Embryonic facial prominence (tissue), 1 donor: ENCODE data around the gene CREB3L1.

Experiments
- DNase-seq: peaks from one replicate; pipeline ENCODE4 v3.0.0-alpha.2; 2016; ENCODE audit errors: extremely low spot score

CREB3L1 gene, protein sequence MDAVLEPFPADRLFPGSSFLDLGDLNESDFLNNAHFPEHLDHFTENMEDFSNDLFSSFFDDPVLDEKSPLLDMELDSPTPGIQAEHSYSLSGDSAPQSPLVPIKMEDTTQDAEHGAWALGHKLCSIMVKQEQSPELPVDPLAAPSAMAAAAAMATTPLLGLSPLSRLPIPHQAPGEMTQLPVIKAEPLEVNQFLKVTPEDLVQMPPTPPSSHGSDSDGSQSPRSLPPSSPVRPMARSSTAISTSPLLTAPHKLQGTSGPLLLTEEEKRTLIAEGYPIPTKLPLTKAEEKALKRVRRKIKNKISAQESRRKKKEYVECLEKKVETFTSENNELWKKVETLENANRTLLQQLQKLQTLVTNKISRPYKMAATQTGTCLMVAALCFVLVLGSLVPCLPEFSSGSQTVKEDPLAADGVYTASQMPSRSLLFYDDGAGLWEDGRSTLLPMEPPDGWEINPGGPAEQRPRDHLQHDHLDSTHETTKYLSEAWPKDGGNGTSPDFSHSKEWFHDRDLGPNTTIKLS

DNA sequence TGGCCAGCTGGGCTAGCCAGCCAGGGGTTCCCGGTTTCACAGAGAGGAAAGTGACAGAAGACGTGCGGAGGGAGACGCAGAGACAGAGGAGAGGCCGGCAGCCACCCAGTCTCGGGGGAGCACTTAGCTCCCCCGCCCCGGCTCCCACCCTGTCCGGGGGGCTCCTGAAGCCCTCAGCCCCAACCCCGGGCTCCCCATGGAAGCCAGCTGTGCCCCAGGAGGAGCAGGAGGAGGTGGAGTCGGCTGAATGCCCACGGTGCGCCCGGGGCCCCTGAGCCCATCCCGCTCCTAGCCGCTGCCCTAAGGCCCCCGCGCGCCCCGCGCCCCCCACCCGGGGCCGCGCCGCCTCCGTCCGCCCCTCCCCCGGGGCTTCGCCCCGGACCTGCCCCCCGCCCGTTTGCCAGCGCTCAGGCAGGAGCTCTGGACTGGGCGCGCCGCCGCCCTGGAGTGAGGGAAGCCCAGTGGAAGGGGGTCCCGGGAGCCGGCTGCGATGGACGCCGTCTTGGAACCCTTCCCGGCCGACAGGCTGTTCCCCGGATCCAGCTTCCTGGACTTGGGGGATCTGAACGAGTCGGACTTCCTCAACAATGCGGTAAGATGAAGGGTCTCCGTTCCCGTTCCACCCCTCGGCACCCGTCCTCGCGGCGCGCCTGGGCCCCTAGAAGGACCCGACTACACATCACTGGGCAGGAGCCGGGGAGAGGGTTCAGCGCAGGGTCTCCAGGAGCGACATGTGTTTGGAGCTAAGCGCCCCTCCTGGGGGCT, at the start of gene CREB3L1:
Gene CREB3L1, plus strand, starts transcription at position 41 of the 765 bp plus-strand sequence. Its CDS starts 450 bp downstream, at position 491.
- no peak for DNase-seq

DNA sequence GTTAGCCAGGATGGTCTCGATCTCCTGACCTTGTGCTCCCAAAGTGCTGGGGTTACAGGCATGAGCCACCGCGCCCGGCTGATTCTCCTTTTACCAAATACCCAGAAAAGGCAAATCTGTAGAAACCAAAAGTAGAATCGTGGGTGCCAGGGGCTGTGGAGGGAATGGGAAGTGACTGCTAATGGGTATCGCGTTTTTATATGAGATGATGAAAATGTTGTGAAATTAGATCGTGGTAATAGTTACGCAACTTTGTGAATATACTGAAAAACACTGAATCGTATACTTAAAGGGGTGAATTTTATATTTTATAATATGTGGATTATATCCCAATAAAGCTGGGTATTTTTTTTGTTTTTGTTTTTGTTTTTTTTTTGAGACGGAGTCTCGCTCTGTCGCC, 48.2 kb upstream of the CREB3L1 start:
- no peak for DNase-seq

DNA sequence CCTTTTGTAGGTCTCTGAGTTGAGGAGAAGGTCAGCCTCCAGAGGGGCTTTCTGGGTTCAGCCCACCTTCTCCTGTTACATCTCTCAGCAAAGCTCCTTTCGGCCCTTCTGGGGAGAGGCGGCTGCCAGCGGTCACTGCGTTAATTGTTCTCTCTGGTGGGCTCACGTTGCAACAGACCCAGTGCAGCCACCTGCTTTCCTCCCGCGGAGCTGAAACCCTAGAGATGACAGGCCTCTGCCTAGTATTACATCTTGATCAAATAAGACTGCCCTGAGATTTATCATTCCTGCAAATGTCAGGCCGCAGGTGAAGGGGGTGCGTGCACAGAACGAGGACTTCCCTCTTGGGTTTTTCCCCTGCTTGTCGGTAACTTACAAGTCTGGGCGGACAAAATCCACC, 43.2 kb upstream of the CREB3L1 start:
- DNase-seq = no peak

DNA sequence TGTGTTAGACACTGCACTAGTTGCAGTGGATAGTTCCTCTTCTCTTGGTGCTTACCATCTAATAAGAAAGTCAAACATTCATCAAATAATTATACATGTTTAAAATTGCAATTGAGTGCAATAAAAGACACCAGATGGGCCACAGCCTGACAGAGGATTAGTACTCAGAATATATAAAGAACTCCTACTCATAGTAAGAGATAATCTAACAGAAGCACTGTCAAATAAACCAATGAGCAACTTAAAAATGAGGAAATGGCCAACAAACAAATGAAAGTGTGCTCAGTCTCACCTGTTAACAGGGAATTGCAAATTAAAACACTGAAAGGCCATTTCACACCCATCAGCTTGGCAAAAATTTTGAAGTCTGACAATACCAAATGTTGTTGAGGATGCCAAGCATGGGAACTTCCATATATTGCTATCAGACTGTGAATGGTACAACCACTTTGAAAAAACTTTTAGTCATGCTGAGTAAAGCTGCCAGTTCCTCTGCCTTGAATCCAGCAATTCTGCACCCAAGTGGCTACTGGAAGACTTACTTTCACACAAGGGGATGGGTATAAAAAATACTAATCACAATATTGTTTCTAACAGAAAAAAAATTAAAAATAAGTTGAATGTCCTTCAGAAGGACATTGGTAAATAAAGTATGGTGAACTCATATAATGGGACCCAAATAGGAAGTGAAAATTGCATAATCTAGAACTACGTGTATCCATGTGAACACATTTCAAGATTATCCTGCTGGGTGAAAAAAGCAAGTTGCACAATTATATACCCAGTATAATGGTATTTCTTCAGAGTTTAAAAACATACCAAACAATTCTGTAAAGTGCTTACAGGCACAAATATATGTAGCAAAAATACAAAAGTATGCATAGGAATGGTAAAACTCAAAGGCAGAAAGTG, 41.4 kb upstream of the CREB3L1 start:
- DNase-seq = no peak

DNA sequence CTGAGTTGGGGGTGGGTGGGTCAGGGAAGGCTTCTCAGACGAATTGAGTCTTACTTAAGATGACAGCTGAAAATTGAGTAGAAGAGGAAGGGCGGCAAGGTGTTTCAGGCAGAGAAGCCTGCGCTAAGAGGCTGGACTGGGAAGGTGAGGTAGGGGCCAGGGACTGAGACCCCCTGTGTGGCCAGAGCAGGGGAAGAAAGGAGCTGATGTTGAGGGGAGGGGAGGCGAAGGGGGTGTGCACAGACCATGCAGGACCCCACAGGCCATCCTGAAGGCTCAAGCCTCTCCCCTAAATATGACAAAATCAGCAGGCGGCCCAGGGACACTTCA, 40.6 kb upstream of the CREB3L1 start:
- DNase-seq = no peak

DNA sequence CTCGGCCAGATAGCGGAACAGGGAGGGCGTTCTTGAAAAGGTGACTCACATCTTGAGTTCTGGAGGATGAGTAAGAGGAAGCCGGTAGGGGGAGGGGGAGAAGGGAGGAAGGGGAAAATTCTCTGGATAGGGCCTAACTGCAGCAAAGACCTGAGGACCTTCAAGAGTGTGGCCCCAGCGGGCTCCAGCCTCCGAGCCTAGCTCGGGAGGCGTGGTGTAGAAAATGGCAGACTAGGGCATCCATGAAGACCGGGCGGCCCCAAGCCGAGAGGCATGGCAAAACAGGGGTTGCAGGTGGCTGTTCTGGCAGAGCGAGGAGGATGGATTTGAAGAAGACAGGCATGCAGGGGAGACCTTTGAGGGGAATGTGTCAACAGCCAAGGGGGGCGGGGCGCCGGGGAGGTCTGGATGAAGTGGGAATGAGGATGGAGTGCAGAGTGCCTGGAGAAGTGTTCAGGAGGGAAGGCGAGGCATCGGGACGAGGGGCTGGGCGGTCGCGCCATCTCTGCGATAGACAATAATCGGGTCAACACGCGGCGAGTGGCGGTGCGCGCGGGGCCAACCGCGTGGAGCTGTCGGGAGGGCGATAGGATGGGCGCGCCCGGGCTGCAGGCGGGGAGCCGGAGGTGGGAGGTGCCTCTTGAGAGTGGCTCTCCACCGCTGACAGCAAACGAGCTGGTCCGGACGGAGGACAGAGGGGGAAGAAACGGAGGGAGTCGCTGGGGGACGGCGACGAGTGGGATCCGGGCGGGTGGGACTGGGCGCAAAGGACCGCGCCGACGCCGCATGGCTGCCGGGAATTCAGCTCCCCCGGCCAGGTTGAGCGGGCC, 40.0 kb upstream of the CREB3L1 start:
- DNase-seq = no peak

DNA sequence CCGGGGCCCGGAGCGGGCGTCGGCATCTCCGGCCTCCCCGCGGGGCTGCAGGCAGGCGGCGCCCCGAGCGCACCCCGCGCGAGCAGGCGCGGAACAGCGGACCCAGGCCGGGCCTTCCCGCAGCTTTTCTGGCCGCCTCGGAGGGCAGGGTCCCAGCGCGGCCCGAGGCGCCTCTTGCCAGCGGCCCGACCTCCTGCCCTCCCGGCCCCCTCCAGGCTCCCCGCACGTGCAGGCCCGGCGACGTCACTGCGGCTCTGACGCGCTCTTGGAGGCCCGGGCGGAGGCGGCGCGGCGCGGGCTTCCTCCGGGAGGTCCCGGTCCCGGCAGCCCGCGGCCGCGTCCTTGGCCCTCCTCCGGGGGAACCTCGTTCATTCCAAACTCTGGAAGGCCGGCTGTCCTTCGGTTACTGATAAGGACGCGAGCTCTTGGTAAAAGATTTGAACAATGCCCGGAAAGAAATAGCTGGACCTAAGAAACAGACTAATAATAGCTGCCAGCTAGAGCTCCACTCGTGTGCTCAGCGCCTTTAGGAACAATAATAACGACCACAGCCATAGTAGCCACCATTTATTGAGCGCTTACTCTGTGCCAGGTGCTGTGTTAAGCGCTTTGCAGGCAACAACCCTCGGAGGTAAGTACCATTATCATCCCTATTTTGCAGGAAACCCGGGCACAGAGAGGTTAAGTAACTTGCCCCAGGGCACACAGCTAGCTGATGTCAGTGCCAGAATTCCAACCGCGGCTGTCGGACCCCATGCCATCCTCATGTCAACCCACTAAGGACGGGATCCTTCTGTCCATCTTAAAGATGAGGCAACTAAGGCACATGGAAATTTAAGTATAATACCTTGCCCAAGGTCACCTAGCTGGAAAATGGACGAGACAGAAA, 39.1 kb upstream of the CREB3L1 start:
- DNase-seq = no peak

DNA sequence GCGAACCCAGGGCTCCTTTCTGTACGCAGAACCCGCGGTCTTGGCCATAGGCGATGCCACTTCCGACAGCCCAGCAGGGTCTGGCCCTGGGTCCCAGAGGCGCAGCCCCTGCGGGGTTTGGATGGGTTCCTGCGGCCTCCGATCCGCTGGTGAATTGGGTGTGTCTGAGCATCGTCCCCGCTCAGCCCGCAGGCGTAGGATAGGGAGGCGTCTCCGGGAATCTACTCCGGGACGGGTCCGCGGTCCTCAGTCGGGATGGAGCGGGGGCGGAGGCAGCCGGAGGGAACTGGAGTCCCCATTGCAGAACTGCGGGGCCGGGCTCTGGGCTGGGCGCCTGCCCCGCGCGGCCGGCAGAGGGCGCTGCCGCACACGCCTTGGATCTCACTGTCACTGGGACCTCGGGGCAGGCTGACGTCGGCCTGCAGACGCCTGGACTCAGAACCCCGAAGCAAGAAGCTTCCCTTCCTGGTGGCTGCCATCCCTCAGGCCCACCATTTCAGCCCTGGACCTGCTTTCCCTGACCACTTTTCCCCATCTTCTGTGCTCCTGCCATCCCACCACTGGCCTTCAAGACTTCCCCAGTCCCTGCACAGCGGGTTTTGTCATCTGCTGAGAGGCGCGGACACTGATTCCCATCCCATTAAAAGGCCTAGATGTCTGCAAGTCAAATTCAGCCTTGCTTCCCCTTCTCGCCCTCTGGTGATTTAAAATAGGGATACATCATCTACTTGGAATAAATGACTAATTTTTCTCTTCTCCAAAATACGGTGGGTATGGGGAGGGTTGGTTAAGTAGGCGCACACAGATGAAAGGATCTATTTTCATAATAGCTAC, 38.3 kb upstream of the CREB3L1 start:
- DNase-seq = peak; percentile 65

DNA sequence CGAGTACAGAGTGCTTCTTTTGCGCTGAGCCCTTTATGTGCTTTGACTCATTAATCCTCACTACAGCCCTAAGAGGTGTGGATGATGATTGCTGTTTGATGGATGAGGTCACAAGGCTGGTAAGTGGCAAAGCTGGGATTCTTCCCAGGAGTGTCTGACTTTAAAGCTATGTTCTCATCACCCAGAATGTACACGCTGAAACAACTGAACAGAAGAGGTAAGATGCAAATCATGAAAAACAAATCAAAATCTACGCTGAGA, 37.7 kb upstream of the CREB3L1 start:
- no peak for DNase-seq

DNA sequence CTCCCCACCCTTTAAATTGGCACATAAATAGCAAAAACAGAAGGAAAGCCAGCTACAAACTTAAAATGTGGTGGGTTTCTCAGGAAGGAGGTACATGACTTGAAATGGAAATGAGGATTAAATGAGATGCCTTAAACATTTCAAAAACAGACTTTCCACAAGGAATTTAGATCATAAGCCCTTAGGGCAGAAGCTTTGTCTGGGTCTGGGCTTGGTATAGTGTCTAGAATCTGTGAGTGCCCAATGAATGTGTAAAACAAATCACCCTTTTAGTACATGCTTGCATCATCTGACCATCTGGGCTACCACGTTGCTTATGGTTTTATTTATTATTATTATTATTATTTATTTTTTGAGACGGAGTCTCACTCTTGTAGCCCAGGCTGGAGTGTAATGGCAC, 37.1 kb upstream of the CREB3L1 start:
- DNase-seq = no peak

DNA sequence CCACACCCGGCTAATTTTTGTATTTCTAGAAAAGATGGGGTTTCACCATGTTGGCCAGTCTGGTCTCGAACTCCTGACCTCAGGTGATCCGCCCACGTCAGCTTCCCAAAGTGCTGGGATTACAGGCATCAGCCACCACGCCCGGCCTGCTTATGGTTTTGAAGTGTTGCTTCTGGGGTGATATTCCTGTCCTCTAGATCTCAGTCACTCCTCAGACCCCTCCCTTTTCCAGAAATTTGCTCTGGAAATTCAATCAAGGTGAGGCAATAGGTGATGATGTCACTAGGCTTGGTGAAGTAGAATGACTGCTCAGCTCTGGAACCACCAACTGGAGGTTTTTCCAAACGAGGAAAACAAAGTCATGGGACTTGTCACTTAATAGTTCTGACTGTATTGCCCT, 36.6 kb upstream of the CREB3L1 start:
- no peak for DNase-seq

DNA sequence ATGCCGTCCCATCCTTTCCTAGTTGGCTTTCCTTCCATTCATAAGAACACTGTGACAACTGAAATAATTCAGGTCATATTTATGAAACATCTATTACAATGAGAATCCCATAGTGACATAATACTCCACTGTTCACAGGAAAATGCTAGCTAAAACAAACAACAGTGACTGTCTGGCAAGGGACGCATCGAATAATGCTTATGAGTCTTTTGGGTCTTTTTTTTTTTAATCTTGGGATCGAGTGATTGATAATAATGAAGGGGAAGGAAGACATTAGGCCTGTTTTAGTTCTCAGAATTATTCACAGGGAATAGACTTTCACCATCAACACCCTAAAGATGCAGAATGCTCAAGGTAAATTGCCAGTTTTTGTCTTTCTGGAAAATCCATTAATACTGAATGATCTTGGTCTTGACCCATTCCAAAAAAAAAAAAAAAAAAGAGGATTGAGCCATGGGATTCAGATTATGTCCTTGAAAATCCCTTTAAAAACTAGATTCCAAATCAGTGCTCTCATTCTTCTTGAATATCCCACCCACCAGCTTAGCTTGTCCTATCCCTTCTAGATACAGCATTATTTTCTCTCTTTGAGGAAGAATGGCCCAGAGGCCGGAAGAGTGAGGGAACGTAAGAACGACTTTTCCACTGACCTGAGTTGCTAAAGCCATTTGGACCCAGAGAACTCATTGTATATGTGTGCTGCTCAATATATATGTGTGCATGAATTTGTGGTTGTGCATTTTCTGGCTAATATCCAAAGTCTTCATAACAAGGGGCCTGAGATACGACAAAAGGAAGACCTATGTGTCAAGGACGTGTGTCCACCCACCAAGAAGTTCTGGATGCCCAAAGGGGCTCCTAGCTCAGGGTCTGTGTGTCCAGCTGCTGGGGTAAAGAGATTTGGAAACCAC, 35.2 kb upstream of the CREB3L1 start:
- DNase-seq = no peak

DNA sequence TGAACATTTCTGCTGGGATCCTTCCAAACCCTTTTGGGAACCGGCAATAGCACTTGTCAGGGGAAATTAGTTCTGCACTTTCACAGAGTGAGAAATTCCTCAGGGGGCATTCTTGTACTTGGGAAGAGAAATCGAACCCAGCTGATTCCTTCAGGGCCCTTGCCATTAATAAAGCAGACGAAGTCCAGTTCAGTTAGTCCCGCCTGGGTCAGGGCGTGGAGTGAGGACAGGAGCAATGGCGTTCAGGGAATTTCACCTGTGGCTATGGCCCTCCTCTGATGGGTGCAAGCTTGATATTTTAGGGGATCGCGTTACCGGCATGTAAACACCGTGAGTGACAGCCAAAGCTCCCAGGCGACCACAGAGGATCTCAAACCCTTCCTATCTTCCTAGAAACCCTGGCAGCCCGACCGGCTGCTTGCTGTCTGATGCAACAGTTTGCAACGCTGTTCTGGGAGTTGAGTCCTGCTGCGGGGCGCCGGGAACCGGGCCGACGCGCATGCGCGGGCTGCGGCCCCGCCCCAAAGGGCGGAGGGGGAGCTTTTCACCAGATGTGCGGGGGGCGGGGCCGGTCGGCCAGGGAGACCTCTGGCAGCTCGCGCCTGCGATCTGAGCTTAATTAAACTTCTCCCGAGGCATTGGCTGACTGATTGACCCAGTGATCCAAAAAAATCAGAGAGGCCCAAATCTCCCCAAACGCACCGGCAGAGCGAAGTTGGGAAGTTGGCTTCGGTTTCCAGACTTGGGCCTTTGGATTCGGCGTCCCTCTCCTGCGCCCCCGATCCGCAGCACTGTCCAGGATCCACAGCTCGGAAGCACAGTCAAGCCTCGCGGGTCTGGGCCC, 34.3 kb upstream of the CREB3L1 start:
- peak; percentile 85 for DNase-seq

DNA sequence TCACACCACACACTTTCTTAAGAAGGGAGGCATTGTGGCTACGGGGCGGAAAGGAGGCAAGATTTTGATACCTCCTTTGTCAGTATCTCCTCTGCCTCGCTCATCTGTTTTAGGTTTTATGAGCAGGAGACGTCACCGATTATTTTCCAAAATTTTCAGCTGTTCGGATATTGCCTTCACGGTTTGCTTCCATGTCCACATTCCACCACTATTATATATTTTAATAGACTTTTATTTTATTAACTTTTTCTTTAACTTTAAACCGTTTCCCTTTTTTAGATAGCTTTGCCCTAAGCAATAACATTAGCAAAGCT, 33.7 kb upstream of the CREB3L1 start:
- peak; percentile 62 for DNase-seq

DNA sequence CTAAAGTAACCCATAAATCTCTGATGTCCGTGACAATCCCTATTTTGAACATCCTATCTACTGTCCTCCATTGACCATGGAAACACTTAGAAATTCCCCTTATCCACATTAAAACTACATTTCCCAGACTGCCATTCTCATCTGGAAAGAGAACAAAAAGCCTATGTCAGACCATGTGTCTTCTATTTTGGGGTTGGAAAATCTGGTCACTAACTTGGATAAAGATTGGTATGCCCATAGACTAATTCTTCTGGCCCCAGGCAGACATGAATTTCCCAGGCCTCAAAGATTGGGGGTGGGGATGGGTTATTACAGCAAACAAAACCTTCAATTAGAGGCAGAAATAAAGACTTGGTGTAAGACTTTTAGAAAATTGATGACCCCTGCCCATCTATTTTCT, 30.9 kb upstream of the CREB3L1 start:
- DNase-seq = no peak

DNA sequence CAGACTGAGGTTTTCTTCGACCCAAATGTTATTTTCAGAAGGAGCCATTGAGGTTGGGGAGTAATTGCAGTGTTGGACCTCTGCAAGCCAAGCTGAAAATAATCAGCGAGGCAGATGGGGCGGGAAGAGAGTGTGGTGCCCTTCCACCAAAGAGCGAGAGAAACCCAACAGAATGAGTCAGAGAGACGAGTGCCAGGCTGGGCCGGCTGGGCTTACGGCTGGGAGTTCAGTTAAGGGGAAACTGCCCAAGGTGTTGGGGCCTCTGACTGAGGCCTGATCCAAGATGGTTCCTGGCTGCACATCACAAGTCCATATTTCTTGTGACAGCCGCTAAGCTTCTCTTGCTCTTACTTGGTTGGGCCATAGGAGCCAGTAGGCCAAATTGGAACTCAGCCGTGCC, 30.4 kb upstream of the CREB3L1 start:
- DNase-seq = no peak

DNA sequence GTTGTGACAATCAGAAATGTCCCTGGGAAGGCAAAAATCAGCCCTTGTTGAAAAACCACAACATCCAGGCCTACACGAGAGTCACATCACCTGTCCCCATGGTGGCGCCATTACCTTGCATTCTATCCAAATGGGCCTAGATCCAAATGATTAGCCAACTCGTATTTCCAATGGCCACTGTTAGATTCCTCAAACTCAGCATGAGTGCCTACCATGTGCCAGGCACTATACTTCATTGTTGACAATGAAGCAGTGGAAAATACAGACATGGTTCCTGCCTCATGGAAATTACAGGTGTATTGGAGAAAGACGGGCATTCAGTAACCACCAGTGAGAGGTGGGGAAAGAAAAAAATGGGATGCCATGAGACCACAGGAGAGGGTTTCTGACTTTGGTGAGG, 29.8 kb upstream of the CREB3L1 start:
- DNase-seq = no peak
